KG1 (cell line): ENCODE measurements around the gene DDX51.
"Not testable (repeated sequence)": the region's sequence is repeated elsewhere in the genome, so short reads cannot be mapped to it uniquely, and the experiment has no call there.

Source experiments
- DNase-seq: peaks from one replicate; lab custom pipeline; 2025; lab: John Stamatoyannopoulos, UW

Gene DDX51

GRCh38 chr12:132140501-132140900, 3.6 kb downstream of the DDX51 start:
- no peak for DNase-seq

GRCh38 chr12:132139912-132140311, 4.2 kb downstream of the DDX51 start:
- DNase-seq: no peak

GRCh38 chr12:132138941-132139871, 4.9 kb downstream of the DDX51 start:
- no peak for DNase-seq

- DNase-seq: no peak
Measured at GRCh38 chr12:132137483-132138125, 6.5 kb downstream of the DDX51 start.

DNA sequence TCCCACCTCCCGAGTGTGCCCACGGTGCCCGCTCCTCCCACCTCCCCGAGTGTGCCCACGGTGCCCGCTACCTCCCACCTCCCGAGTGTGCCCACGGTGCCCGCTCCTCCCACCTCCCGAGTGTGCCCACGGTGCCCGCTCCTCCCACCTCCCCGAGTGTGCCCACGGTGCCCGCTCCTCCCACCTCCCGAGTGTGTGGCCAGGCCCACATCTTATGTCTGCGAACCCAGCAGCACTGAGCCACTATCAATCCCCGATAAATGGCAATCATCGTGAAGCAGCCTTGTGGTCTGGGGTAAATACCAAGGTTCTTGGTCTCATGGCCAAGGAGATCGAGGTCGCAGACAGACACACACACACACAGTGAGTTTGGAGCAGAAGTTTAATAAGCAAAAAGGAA, 7.9 kb downstream of the DDX51 start:
- DNase-seq: not testable (repeated sequence)

DNA sequence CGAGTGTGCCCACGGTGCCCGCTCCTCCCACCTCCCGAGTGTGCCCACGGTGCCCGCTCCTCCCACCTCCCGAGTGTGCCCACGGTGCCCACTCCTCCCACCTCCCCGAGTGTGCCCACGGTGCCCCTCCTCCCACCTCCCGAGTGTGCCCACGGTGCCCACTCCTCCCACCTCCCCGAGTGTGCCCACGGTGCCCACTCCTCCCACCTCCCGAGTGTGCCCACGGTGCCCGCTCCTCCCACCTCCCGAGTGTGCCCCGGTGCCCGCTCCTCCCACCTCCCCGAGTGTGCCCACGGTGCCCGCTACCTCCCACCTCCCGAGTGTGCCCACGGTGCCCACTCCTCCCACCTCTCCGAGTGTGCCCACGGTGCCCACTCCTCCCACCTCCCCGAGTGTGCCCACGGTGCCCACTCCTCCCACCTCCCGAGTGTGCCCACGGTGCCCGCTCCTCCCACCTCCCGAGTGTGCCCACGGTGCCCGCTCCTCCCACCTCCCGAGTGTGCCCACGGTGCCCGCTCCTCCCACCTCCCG, 9.4 kb downstream of the DDX51 start:
- DNase-seq: not testable (repeated sequence)

- DNase-seq: no peak
Measured at GRCh38 chr12:132133952-132134652, 10.0 kb downstream of the DDX51 start.

DNA sequence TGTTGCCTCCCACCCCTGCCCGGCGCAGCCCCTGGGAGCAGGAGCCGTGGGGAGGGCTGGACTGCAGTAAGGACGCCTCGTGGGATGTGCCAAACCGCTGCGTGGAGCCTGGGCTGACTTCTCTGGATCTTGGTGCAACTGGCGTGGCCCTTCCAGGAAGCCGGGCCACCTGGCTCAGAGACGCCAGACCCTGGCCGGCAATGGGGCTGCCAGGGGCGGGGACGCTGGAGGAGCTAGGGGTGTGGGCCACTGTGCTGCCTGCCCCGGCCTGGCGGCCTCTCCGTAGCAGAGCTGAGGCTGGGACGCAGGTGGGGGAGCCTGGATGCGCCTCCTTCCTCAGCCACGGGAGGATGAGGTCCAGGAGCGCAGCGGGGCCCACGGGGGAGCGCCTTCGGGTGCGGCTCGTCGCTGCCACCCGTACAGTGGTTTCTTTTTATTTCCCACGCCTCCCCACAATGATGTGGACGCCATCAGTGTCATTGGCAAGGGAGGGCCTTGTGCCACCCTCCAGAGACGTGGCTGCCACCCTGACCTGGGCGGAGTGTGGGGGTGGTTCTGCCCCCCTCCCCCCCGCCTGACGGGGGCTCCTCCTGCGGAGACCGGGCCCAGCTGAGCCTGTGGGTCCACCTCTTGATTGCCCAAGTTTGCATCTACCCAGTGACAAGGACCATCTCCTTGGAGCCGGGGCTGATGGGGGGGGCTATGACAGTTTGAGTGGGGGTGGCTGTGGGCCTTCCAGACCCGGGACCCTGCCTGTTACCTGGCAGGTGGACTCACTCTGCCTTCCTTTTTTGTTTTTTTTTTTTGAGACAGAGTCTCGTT, 11.3 kb downstream of the DDX51 start:
- no peak for DNase-seq

DNA sequence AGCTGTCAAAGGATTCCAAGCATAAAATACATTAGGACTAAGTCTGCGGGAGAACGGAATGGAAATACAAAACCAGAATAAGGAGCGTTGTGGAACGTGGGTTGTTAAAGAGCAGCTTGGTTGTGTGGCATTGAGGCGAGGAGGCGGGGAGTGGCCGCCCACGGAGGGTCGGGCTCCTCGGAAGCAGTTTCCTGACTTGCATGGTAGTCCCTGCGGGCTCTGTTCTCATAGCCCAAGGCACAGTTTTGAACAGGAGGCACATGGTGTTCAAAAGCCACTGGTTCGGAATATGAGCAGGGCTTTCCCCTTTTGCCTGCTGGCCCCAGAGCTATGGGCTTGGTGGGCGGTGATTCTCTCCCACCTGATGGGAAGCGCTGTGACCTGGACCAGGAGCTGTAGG, 12.2 kb downstream of the DDX51 start:
- no peak for DNase-seq

GRCh38 chr12:132131229-132131628, 12.9 kb downstream of the DDX51 start:
- no peak for DNase-seq

GRCh38 chr12:132130690-132131089, 13.4 kb downstream of the DDX51 start:
- no peak for DNase-seq

- no peak for DNase-seq
Measured at GRCh38 chr12:132129007-132129406, 15.1 kb downstream of the DDX51 start.

GRCh38 chr12:132127041-132127440, 17.1 kb downstream of the DDX51 start:
- no peak for DNase-seq

- no peak for DNase-seq
Measured at GRCh38 chr12:132125736-132126135, 18.4 kb downstream of the DDX51 start.

GRCh38 chr12:132124766-132125425, 19.2 kb downstream of the DDX51 start:
- no peak for DNase-seq

DNA sequence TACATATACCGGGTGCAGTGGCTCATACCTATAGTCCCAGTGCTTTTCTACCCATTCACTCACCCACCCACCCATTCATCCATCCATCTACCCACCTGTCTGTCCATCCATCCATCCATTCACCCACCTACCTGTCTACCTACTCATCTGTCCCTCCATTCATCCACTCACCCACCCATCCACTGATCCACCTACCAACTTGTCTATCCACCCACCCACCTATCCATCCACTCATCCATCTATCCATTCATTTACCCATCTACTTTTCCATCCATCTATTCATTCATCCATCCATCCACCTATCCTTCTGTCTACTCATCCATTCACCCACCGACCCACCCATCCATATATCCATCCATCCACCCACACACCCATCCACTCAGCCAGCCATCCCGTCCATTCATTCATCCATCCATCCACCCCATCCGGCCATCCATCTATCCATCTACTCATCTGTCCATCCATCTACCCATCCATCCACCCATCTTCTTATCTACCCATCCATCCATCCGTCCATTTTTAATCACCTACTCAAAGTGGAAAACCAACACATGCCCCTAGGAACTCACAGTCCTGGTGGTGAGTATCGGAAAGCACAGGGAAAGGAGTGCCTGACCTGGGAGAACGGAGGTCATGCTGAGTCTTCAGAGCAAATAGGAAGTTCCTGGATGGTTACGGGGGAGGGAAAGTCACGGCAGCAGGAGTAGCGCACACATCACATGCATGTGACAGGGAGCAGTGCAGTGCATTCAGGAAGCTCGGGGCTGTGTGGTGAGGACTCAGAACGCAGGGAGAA, 20.0 kb downstream of the DDX51 start:
- no peak for DNase-seq

DNA sequence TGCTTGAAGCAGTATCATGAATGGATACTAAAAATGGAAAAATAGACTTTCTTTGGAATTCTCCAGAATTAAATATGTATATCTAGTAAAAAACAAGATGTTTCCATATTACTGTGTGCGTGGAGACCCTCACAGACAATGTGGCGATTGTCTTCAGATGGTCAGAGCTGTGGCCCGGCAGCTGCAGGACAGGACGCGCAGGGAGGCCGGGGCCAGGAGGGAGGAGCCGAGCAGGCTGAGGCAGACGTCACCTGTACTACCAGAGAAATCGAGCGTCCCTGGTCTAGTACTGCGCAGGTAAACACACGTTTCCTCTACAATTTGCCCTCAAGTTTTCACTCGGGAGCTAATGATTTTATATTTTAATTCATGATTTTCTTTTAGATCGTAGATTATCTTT, 22.8 kb downstream of the DDX51 start:
- DNase-seq: no peak

GRCh38 chr12:132118876-132119275, 25.2 kb downstream of the DDX51 start:
- DNase-seq: no peak

DNA sequence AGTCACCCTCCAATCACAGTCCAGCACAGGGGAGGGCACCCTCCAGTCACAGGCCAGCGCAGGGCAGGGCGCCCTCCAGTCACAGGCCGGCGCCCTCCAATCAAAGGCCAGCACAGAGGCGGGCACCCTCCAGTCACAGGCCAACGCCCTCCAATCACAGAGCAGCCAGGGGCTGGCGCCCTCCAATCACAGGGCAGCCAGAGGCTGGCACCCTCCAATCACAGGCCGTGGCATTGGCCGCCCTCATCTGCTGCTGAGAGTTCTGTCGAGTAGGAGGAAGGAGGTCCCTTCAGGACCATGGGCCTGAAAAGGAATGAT, 26.6 kb downstream of the DDX51 start:
- DNase-seq: no peak
